Raji (cell line): ENCODE results near the gene GRIK1.

Source experiments
- POLR2A ChIP-seq: IDR thresholded peaks from 2 replicates; pipeline ENCODE4 v1.6.1; 2011; ENCODE audit warnings: low read depth, low read length, control low read depth; ENCODE audit not compliant: insufficient read depth

The GRIK1 gene

DNA sequence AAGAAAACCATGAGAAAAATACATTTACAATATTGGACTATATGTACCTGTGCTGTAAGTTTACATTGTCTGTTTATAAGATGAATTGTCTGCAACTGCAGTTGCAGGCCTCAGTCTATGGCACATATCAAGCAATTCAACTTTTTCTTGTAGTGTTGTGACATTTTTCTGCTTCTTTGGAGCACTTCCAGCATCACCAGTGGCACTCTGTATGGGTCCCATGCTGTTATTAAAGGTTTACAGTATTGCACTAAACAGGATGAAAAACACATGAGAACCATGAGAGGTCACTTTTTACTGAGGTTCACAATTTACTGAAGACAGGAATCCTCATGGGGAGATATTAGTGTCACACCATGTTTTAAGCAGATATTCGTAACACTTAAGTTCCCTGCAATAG lies 118.6 kb downstream of the GRIK1 start:
- no peak for TF ChIP-seq POLR2A

- no peak for TF ChIP-seq POLR2A
Measured at GRCh38 chr21:29819675-29820326, 120.0 kb downstream of the GRIK1 start.

DNA sequence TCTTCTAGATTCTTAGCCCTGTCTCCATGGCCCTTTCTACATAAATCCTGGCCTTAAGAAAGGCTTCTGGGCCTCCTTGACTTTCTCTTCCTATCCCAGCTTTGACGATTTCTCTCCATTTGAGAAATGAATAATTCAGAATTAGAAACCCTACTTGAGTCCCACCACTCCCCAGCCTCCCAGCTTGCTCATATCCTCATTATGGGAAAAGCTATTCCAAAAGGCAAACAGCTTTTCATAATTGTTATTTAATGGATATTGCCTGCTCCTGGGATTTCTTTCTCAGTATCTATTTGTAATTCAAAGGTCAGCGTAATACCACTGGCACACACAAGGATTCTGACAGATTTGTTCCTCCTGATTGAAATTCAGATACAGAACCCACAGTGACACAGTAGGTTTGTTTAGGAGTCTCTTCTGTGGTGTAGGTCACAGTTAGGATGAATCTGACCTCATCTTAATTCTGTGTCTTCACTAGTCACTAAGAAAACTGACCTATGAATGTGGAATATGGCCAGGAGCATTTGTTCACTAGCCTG lies 121.3 kb downstream of the GRIK1 start:
- no peak for TF ChIP-seq POLR2A

GRCh38 chr21:29817450-29817849 lies 122.3 kb downstream of the GRIK1 start:
- TF ChIP-seq POLR2A: no peak

DNA sequence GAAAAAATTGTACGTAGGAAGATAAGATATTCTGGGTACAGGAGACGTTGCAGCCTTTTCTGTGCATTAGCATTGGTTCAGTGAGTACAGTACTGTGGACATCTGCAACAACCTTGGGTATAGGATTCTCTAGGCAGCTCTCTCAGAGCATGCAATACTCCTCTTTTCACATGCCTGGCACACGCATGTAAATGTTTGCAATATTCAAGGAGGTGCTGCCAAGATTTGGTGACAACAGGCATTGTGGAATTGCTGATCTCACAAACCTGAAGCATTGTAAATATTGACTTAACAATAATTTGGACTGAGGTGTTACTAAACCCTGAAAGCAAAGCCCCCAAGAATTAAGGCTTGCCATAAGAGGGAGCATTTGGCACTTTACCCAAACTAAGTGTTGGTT lies 126.8 kb downstream of the GRIK1 start:
- no peak for TF ChIP-seq POLR2A

DNA sequence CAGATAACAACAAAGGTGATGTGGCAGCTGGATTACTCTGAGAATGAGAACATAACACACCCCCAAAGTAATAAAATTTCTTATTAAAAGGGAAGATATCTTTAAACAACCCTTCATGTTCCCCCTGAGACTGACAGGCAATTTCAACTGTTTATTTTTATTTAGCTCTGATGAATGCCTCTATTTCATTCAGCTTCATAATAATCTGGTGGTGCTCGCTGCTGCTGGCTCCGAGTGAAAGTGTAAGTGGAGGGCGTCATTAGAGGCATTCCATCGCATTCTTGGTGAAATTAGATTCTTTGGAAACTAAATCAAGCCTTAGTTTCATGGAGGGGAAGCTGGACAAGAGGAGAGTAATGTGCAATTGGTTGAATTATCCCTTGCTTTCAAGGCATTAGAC lies 128.9 kb downstream of the GRIK1 start:
- TF ChIP-seq POLR2A: no peak

DNA sequence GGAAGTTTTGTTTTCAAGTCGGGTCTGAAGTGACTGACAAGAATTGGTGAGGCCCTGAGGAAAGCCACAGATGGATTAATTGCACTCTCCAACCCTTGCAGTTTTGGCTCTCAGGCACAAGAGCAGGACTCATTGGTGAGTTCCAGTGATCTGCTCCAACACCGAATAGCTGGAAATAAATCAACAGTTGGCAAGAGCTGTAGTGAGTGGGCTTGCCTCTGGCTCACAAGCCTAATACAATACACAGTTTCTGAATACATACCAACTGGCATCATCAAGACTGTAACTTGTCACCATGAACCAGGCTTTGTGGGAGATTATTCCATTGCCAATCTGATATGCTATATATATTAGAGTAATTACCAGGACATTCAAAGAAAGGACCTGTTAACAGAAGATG lies 131.6 kb downstream of the GRIK1 start:
- TF ChIP-seq POLR2A: no peak

- no peak for TF ChIP-seq POLR2A
Measured at GRCh38 chr21:29805105-29805504, 134.7 kb downstream of the GRIK1 start.

- TF ChIP-seq POLR2A: no peak
Measured at GRCh38 chr21:29803191-29803590, 136.6 kb downstream of the GRIK1 start.

DNA sequence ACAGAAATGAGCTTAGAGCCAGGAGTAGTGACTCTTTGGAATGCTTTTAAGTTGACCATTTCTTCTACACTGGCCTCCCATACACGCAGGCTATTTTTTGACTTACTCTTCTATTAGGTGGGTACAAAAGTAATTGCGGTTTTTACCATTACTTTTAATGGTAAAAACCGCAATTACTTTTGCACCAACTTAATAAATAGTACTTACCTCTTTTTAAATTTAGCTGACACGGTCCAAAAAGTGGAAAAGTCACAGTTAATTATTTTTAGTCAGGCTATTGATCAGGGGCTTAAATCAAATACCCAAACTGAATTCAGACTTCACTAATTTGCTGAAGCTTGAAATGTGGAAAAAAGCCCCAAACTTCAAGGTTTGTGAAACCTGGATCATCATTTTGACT lies 138.7 kb downstream of the GRIK1 start:
- TF ChIP-seq POLR2A: no peak

DNA sequence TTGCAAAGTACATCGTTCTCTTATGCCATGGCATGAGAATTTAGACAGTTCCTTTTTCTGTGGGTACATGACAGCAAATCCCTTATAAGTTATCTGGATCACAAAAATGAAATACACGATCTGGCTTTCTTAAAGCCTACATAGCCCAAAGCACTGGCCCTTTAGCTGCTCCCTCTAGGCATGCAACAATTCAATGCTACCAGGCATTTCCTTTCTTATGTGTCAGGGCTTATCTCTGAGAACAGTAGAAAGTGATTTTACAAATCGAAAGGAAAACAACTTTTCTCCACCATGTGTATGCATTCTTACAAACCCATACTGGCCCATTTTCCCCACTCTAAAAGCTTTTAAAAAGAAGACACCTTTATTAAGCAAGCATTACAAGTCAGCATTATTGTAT lies 139.7 kb downstream of the GRIK1 start:
- TF ChIP-seq POLR2A: no peak

DNA sequence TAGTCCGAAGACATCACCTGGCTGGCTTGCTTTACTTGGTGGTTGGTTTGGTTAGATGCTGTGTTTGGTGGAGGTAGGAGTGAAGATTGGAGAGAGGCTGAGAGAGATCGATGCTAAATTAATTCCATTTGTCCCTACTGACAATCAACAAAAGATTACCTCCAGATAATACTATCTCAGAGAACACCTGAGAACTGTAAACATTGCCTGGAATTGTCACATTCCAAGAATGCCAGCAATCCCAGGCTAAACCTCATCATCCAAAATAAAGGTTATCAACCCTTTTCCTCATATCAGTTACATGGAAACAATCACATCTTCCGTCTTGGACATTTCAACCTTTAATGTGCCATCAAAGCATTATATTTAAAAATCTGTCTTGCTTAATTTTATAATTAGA lies 141.0 kb downstream of the GRIK1 start:
- TF ChIP-seq POLR2A: no peak

GRCh38 chr21:29797155-29797554 lies 142.6 kb downstream of the GRIK1 start:
- TF ChIP-seq POLR2A: no peak

GRCh38 chr21:29793712-29794111 lies 146.1 kb downstream of the GRIK1 start:
- no peak for TF ChIP-seq POLR2A

- no peak for TF ChIP-seq POLR2A
Measured at GRCh38 chr21:29789393-29789792, 150.4 kb downstream of the GRIK1 start.

DNA sequence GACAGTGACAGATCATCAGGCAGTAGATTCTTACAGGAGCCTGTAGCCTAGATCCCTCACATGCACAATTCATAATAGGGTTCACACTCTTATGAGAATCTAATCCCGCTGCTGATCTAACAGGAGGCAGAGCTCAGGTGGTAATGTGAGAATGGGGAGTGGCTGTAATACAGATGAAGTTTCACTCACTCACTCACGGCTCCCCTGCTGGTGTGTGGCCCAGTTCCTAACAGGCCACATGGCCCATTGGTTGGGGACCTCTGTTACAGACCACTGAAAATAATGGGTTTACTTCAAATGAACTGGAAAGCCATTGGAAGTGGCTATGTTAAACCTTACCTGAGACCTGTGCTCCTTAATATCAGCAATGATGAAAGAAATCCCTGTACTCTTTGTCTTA lies 151.0 kb downstream of the GRIK1 start:
- TF ChIP-seq POLR2A: no peak

GRCh38 chr21:29787361-29787909 lies 152.4 kb downstream of the GRIK1 start:
- no peak for TF ChIP-seq POLR2A
